Progenitor cell of endocrine pancreas (in vitro differentiated cells): ENCODE measurements around the gene RNPS1. TPM values are rescaled to one million over a fixed set of nuclear protein-coding genes. Genes with fewer than 3 reads are reported as not detected.

ENCODE experiments used
- DNase-seq: peaks from one replicate; pipeline ENCODE4 v3.0.0; 2021; ENCODE audit warnings: low spot score; ENCODE audit not compliant: unreplicated experiment
- H3K27ac Mint-ChIP-seq: 2 replicates; pipeline ENCODE4 v1.8.0; 2021; ENCODE audit warnings: mild to moderate bottlenecking, moderate library complexity, mixed read lengths
- H3K27me3 Mint-ChIP-seq: 2 replicates; pipeline ENCODE4 v1.8.0; 2021; ENCODE audit warnings: mixed read lengths
- H3K36me3 Mint-ChIP-seq: 2 replicates; pipeline ENCODE4 v1.8.0; 2022; ENCODE audit warnings: mixed read lengths; ENCODE audit not compliant: insufficient read depth
- H3K4me1 Mint-ChIP-seq: 2 replicates; pipeline ENCODE4 v1.8.0; 2021; ENCODE audit warnings: low read depth, mixed read lengths
- H3K4me3 Mint-ChIP-seq: 2 replicates; pipeline ENCODE4 v1.8.0; 2021; ENCODE audit warnings: low read depth, mild to moderate bottlenecking, moderate library complexity, mixed read lengths
- H3K9me3 Mint-ChIP-seq: 2 replicates; pipeline ENCODE4 v1.8.0; 2021; ENCODE audit warnings: low read depth, mixed read lengths
- CTCF ChIP-seq: fragments of 200-600 bp; sonication (generic); IDR thresholded peaks from one replicate; pipeline ENCODE4 v1.5.0; 2021; ENCODE audit warnings: antibody characterized with exemption, mild to moderate bottlenecking; ENCODE audit not compliant: unreplicated experiment
- total RNA-seq: library from RNA; stranded (reverse); gene quantifications from 2 replicates; pipeline ENCODE4 v1.2.1, GENCODE V29; 2021

The RNPS1 gene
- total RNA-seq, 1 donor from 2014 or later = 237 TPM

- H3K4me3 Mint-ChIP-seq = no peak within 1 kb of the TSS
- no peak for DNase-seq
- H3K36me3 Mint-ChIP-seq = peaks cover 4% of the 10 kb centered on the region
- peaks cover 17% of the 10 kb centered on the region for H3K4me1 Mint-ChIP-seq
- no peak within 1 kb of the TSS for H3K27ac Mint-ChIP-seq
- H3K27me3 Mint-ChIP-seq = no peaks in the 10 kb centered on the region
- no peak for TF ChIP-seq CTCF
- H3K9me3 Mint-ChIP-seq = no peaks in the 10 kb centered on the region
Observed at GRCh38 chr16:2210386-2211365, 57.2 kb downstream of the RNPS1 start, which contains the start of gene BRICD5. Gene BRICD5 (minus strand): TSS chr16:2210863. CDS start chr16:2210833, 30 bp downstream.

GRCh38 chr16:2210009-2210332 lies 58.0 kb downstream of the RNPS1 start:
- Mint-ChIP-seq H3K27me3 (no peaks in the 10 kb centered on the region), H3K36me3 (peaks cover 4% of the 10 kb centered on the region), H3K4me1 (peaks cover 17% of the 10 kb centered on the region), H3K4me3 (no peak overlapping the region), H3K27ac (no peak overlapping the region), H3K9me3 (no peaks in the 10 kb centered on the region)
- TF ChIP-seq CTCF = no peak
- no peak for DNase-seq

DNA sequence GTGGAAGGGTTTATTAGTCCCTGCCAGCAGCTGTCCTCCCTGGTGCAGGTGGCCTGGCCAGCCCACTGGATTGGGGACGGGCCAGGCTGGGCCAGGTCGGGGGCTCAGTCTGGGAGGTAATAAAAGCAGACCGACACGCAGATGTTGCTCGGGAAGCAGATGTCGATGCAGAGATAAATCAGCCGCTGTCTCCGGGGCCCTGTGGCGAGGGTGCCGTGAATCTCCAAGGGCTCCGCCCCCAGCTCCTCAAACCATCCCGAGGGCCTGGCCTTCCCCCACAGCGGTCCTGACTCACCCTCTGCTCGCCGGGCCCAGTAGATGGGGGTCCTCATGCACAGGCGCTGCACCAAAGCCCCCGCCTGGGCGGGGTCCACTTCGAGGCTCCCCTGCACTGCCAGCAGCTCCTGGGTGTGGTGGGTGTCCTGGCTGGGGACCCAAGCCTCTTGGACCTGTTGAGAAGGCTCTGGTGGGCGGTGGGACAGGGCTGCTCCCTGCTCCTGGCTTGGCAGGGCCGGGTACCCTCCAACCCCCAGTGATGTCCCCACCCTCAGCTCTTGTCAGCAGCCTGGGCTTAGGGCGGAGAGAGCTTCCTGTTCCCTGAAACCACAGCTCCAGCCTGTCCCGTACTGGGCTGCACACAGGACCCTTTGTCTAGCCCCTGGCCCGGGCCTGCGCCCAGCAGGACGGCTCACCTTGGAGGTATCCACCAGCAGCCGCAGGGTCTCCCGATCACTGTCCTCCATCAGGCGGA lies 58.5 kb downstream of the RNPS1 start:
- Mint-ChIP-seq H3K36me3 (peaks cover 4% of the 10 kb centered on the region), H3K4me3 (no peak overlapping the region), H3K4me1 (peaks cover 20% of the 10 kb centered on the region), H3K9me3 (no peaks in the 10 kb centered on the region), H3K27ac (no peak overlapping the region), H3K27me3 (no peaks in the 10 kb centered on the region)
- TF ChIP-seq CTCF = no peak
- DNase-seq = no peak

GRCh38 chr16:2208772-2209171 lies 59.2 kb downstream of the RNPS1 start:
- Mint-ChIP-seq H3K9me3 (no peaks in the 10 kb centered on the region), H3K27me3 (no peaks in the 10 kb centered on the region), H3K4me3 (no peak overlapping the region), H3K4me1 (peaks cover 21% of the 10 kb centered on the region), H3K27ac (no peak overlapping the region), H3K36me3 (peaks cover 4% of the 10 kb centered on the region)
- TF ChIP-seq CTCF = no peak
- DNase-seq = no peak

- Mint-ChIP-seq H3K4me1 (peaks cover 17% of the 10 kb centered on the region), H3K4me3 (no peak overlapping the region), H3K27ac (no peak overlapping the region), H3K9me3 (no peaks in the 10 kb centered on the region), H3K27me3 (no peaks in the 10 kb centered on the region), H3K36me3 (peaks cover 4% of the 10 kb centered on the region)
- no peak for DNase-seq
- TF ChIP-seq CTCF = no peak
Observed at GRCh38 chr16:2208308-2208707, 59.6 kb downstream of the RNPS1 start.
